Hypothalamus (tissue), 51 donors: ENCODE data around the gene CCDC93.
A peak's percentile ranks its signal among the peaks of the same experiment; 100 is the strongest.

Experiments
- DNase-seq, 51 donors: peaks; one replicate each; lab custom pipeline; 2025; lab: John Stamatoyannopoulos, UW

CCDC93 gene

GRCh38 chr2:117997872-117998454 is 15.9 kb downstream of the CCDC93 start:
- no peak for DNase-seq

GRCh38 chr2:117996525-117996924 is 17.3 kb downstream of the CCDC93 start:
- no peak for DNase-seq

GRCh38 chr2:117994729-117995128 is 19.1 kb downstream of the CCDC93 start:
- no peak for DNase-seq

GRCh38 chr2:117989854-117990438 is 23.9 kb downstream of the CCDC93 start:
- DNase-seq = no peak

GRCh38 chr2:117987121-117987520 is 26.7 kb downstream of the CCDC93 start:
- no peak for DNase-seq

- DNase-seq = peak in 1 of 51 donors; percentile 13
Measured at GRCh38 chr2:117985092-117985491, 28.8 kb downstream of the CCDC93 start.

GRCh38 chr2:117984208-117984607 is 29.7 kb downstream of the CCDC93 start:
- DNase-seq = no peak

- no peak for DNase-seq
Measured at GRCh38 chr2:117983040-117983439, 30.8 kb downstream of the CCDC93 start.

- DNase-seq = no peak
Measured at GRCh38 chr2:117982376-117983033, 31.4 kb downstream of the CCDC93 start.

GRCh38 chr2:117981810-117982209 is 32.1 kb downstream of the CCDC93 start:
- DNase-seq = no peak

GRCh38 chr2:117980783-117981676 is 32.8 kb downstream of the CCDC93 start:
- peak in 1 of 51 donors; percentile 45 for DNase-seq

GRCh38 chr2:117979911-117980701 is 33.8 kb downstream of the CCDC93 start:
- DNase-seq = peak in 3 of 51 donors; percentile 5 to 9 (median 5)

- no peak for DNase-seq
Measured at GRCh38 chr2:117977696-117978095, 36.2 kb downstream of the CCDC93 start.

- no peak for DNase-seq
Measured at GRCh38 chr2:117976581-117976980, 37.3 kb downstream of the CCDC93 start.

GRCh38 chr2:117973498-117974082 is 40.3 kb downstream of the CCDC93 start:
- DNase-seq = no peak

- no peak for DNase-seq
Measured at GRCh38 chr2:117972476-117973123, 41.3 kb downstream of the CCDC93 start.

- DNase-seq = no peak
Measured at GRCh38 chr2:117968722-117969121, 45.1 kb downstream of the CCDC93 start.

GRCh38 chr2:117967977-117968718 is 45.7 kb downstream of the CCDC93 start:
- DNase-seq = no peak

- no peak for DNase-seq
Measured at GRCh38 chr2:117963446-117963845, 50.4 kb downstream of the CCDC93 start.
